CD4-positive, alpha-beta T cell (primary cell): ENCODE data around the gene ARHGAP26. TPM values are rescaled to one million over a fixed set of nuclear protein-coding genes. Genes with fewer than 3 reads are reported as not detected.

Source experiments
- ATAC-seq: fragments of 200-7000 bp; cut with Tn5 transposase; one replicate; pipeline ENCODE4 v1.10.0; 2022; ENCODE audit warnings: mild to moderate bottlenecking; ENCODE audit not compliant: poor library complexity
- CTCF ChIA-PET: fragments of 350-600 bp; sonication (Branson Sonifier 250); formaldehyde crosslinking; loops from one replicate; lab custom pipeline; 2021; ENCODE audit warnings: antibody characterized with exemption, inconsistent platforms; lab: Charles Lee
- POLR2A ChIA-PET: fragments of 350-600 bp; sonication (Branson Sonifier 250); formaldehyde crosslinking; loops from one replicate; lab custom pipeline; 2021; ENCODE audit warnings: antibody characterized with exemption, inconsistent platforms; lab: Charles Lee
- DNase-seq, 14 experiments: peaks; one replicate each; pipeline ENCODE4 v3.0.0-alpha.2; 2013 to 2020; ENCODE audit warnings: mixed read lengths in 2 of 14
- H3K27ac ChIP-seq, 2 donors: one replicate each; pipeline versions ENCODE4 v1.5.1 to v1.7.0; 2013; ENCODE audit warnings: low read length in 2 of 2, low read depth in 1 of 2, mild to moderate bottlenecking in 1 of 2
- H3K27me3 ChIP-seq, 2 experiments: 1 replicate in 1 of 2; 2 replicates in 1 of 2; pipeline versions ENCODE4 v1.6.1 to v1.7.0; 2013; ENCODE audit warnings: low read length in 2 of 2, control low read depth in 1 of 2, mild to moderate bottlenecking in 1 of 2, moderate library complexity in 1 of 2; ENCODE audit not compliant: insufficient read depth in 2 of 2, control insufficient read depth in 1 of 2
- H3K36me3 ChIP-seq: one replicate; pipeline ENCODE4 v1.6.1; 2013; ENCODE audit warnings: low read length, control low read depth; ENCODE audit not compliant: insufficient read depth
- H3K4me1 ChIP-seq: one replicate; pipeline ENCODE4 v1.6.1; 2013; ENCODE audit warnings: low read length, control low read depth; ENCODE audit not compliant: insufficient read depth
- H3K4me3 ChIP-seq: one replicate; pipeline ENCODE4 v1.5.1; 2013; ENCODE audit warnings: mild to moderate bottlenecking, low read length, moderate library complexity
- H3K9me3 ChIP-seq, 2 experiments: 1 replicate in 1 of 2; 2 replicates in 1 of 2; pipeline versions ENCODE4 v1.6.1 to v1.7.0; 2013; ENCODE audit warnings: low read length in 2 of 2, mild to moderate bottlenecking in 2 of 2, control low read depth in 1 of 2, moderate library complexity in 1 of 2; ENCODE audit not compliant: control insufficient read depth in 1 of 2, insufficient read depth in 1 of 2
- H3K27ac Mint-ChIP-seq: one replicate; pipeline ENCODE4 v1.8.0; 2020; ENCODE audit warnings: mixed read lengths
- H3K27me3 Mint-ChIP-seq: one replicate; pipeline ENCODE4 v1.8.0; 2021; ENCODE audit warnings: mixed read lengths
- H3K36me3 Mint-ChIP-seq: one replicate; pipeline ENCODE4 v1.8.0; 2021; ENCODE audit warnings: low read depth, mixed read lengths
- H3K4me1 Mint-ChIP-seq: one replicate; pipeline ENCODE4 v1.8.0; 2021; ENCODE audit warnings: low read depth, mixed read lengths
- H3K4me3 Mint-ChIP-seq: one replicate; pipeline ENCODE4 v1.8.0; 2020; ENCODE audit warnings: mild to moderate bottlenecking, mixed read lengths
- H3K9me3 Mint-ChIP-seq: one replicate; pipeline ENCODE4 v1.8.0; 2020; ENCODE audit warnings: mixed read lengths
- intact Hi-C, 2 experiments: fragments of 100-400 bp; cut with DNase I in 1 of 2; cut with micrococcal nuclease in 1 of 2; formaldehyde crosslinking; loops; one replicate each; pipeline versions ENCODE4 v1.15.1 to v1.9.0; 2023 to 2025; cut with DNase I, micrococcal nuclease
- total RNA-seq, 174 experiments: library from RNA in 2 of 174; stranded (reverse) in 2 of 174; gene quantifications; one replicate each; pipeline ENCODE4 v1.2.3 and lab custom pipeline; 2021 to 2026
- TF ChIP-seq, protein P1 (sequence below): fragments of 200-600 bp; IDR thresholded peaks from one replicate; pipeline ENCODE4 v1.8.0; 2022; ENCODE audit warnings: antibody characterized with exemption, mild to moderate bottlenecking

Gene ARHGAP26
- total RNA-seq, 2 experiments from 2014 or later: 24.9 to 27.3 TPM

DNA sequence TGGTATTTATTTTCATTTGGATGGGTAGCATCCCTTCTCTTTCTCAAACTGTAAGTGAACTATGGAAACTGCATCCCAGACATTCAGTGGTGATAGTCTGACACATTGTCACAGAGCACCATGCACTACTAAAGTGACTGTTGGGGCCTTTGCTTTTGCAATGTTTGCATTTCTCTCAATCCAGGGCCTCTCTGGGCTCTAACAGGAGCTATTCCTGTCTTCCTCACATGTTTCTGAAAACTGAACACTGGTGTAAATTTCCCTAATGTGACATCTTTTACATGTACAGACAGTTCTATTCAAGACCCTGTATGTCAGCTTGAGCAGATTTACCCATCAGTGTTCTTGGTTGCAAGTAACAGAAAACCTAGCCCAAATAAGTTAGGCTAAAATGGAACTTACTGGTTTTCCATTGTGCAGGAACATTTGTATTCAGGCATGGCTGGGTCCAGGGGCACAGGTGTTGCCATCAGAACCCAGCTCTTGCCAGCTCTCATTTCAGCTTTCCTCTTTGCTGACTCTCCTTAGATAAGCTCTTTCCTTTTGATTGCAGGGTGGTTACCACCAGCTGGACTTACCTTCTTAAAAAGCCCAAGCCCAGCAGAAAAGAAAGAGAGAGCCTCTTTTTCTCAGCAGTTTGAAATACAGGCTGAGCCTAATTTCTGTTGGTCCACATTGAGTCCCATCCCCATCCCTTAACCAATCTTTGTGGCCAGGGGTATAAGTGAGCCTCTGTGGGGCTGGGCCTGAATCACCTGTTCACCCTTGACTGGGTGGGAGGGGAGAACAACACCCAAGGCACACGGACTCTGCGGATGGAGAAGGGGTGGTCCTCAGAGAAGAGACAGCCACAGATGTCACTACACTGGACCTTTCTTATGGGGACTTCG, 399.0 kb downstream of the ARHGAP26 start:
- DNase-seq (no peak), ATAC-seq (no peak)
- H3K36me3 Mint-ChIP-seq: peaks cover 9% of the 10 kb centered on the region
- H3K4me3 ChIP-seq: no peak overlapping the region
- no peaks in the 10 kb centered on the region for H3K9me3 ChIP-seq
- CTCF ChIA-PET: interaction anchor here (0.7 kb wide), 2 partner anchors 245 to 1057 kb away, joined by 3 read pairs; no protein-coding TSS in a partner anchor
- H3K27me3 Mint-ChIP-seq: no peaks in the 10 kb centered on the region
- TF ChIP-seq, protein P1, sequence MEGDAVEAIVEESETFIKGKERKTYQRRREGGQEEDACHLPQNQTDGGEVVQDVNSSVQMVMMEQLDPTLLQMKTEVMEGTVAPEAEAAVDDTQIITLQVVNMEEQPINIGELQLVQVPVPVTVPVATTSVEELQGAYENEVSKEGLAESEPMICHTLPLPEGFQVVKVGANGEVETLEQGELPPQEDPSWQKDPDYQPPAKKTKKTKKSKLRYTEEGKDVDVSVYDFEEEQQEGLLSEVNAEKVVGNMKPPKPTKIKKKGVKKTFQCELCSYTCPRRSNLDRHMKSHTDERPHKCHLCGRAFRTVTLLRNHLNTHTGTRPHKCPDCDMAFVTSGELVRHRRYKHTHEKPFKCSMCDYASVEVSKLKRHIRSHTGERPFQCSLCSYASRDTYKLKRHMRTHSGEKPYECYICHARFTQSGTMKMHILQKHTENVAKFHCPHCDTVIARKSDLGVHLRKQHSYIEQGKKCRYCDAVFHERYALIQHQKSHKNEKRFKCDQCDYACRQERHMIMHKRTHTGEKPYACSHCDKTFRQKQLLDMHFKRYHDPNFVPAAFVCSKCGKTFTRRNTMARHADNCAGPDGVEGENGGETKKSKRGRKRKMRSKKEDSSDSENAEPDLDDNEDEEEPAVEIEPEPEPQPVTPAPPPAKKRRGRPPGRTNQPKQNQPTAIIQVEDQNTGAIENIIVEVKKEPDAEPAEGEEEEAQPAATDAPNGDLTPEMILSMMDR: no peak
- no peak overlapping the region for H3K27ac Mint-ChIP-seq
- no peaks in the 10 kb centered on the region for H3K36me3 ChIP-seq
- peaks cover 3% of the 10 kb centered on the region for H3K4me1 Mint-ChIP-seq
- intact Hi-C loops: no loop called here
- POLR2A ChIA-PET: no interaction called here
- no peaks in the 10 kb centered on the region for H3K4me1 ChIP-seq
- no peak overlapping the region for H3K4me3 Mint-ChIP-seq
- no peaks in the 10 kb centered on the region for H3K9me3 Mint-ChIP-seq
- no peak overlapping the region for H3K27ac ChIP-seq
- no peaks in the 10 kb centered on the region for H3K27me3 ChIP-seq

DNA sequence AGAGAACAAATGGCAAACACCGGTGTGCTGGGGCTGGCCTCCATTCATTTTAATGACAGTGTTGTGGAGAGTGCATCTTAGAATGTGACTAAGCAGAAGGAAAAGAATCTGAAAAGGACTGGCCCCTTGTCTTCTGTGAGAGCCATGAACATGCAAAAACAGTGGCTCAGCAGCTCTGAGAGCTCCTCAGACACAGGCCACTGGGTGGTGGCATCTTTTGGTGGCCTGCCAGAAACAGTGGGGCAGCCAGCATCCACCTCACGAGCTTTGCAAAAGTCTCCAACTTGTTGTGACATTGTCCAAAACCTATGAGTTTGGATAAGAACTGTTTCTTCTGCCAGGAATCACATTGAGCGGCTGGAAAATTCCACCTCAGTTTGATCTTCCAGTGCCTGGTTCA, 399.9 kb downstream of the ARHGAP26 start:
- TF ChIP-seq, protein P1: no peak
- Mint-ChIP-seq H3K9me3 (no peaks in the 10 kb centered on the region), H3K4me1 (peaks cover 5% of the 10 kb centered on the region), H3K36me3 (peaks cover under 1% of the 10 kb centered on the region), H3K27me3 (no peaks in the 10 kb centered on the region), H3K4me3 (no peak overlapping the region), H3K27ac (no peak overlapping the region)
- POLR2A ChIA-PET: no interaction called here
- no peak overlapping the region for H3K27ac ChIP-seq
- DNase-seq (no peak), ATAC-seq (no peak)
- no peaks in the 10 kb centered on the region for H3K27me3 ChIP-seq
- H3K4me3 ChIP-seq: no peak overlapping the region
- intact Hi-C loops: no loop called here
- CTCF ChIA-PET: no interaction called here
- H3K9me3 ChIP-seq: no peaks in the 10 kb centered on the region
- no peaks in the 10 kb centered on the region for H3K36me3 ChIP-seq
- no peaks in the 10 kb centered on the region for H3K4me1 ChIP-seq

DNA sequence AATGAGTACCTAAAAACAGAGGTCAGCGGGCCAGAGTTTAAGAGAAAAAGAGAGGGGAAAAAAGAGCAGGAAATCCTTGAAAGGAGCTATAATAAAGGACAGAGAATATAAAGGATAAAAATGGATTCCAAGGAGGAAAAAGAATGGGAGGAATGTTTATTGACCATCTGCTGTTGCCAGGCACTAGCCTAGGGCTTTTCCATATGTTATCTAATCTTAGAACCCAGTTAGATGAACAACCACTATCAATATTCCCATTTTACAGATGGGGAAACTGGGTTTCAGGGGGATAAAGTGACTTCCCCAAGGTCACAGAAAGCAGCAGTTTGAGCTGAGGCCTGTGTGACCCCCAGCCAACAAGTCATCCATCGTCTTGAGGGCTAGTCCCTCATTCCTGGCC, 400.8 kb downstream of the ARHGAP26 start:
- no peaks in the 10 kb centered on the region for H3K36me3 ChIP-seq
- intact Hi-C loops: no loop called here
- POLR2A ChIA-PET: no interaction called here
- ATAC-seq (no peak), DNase-seq (no peak)
- TF ChIP-seq, protein P1: no peak
- H3K4me3 Mint-ChIP-seq: no peak overlapping the region
- H3K27ac Mint-ChIP-seq: no peak overlapping the region
- no peaks in the 10 kb centered on the region for H3K36me3 Mint-ChIP-seq
- H3K9me3 Mint-ChIP-seq: no peaks in the 10 kb centered on the region
- H3K4me1 ChIP-seq: no peaks in the 10 kb centered on the region
- peaks cover 5% of the 10 kb centered on the region for H3K4me1 Mint-ChIP-seq
- CTCF ChIA-PET: no interaction called here
- no peak overlapping the region for H3K4me3 ChIP-seq
- H3K27ac ChIP-seq: no peak overlapping the region
- H3K9me3 ChIP-seq: no peaks in the 10 kb centered on the region
- no peaks in the 10 kb centered on the region for H3K27me3 Mint-ChIP-seq
- H3K27me3 ChIP-seq: no peaks in the 10 kb centered on the region
